H9 (cell line): ENCODE measurements around the gene PLEKHO1. TPM values are rescaled to one million over a fixed set of nuclear protein-coding genes. Genes with fewer than 3 reads are reported as not detected.

Experiments
- DNase-seq: peaks from one replicate; pipeline ENCODE4 v3.0.0-alpha.2; 2017
- H2AFZ ChIP-seq: one replicate; pipeline ENCODE4 v1.6.1; 2013; ENCODE audit warnings: mild to moderate bottlenecking, low read length, control low read depth, moderate library complexity
- H2AK5ac ChIP-seq: 2 replicates; pipeline ENCODE4 v1.6.1; 2013; ENCODE audit warnings: low read length, control low read depth, mixed read lengths; ENCODE audit not compliant: insufficient read length
- H2BK120ac ChIP-seq: one replicate; pipeline ENCODE4 v1.6.1; 2013; ENCODE audit warnings: low read depth, mild to moderate bottlenecking, low read length, control low read depth, inconsistent platforms; ENCODE audit not compliant: poor library complexity, severe bottlenecking
- H2BK12ac ChIP-seq: 2 replicates; pipeline ENCODE4 v1.6.1; 2013; ENCODE audit warnings: low read length, control low read depth, mixed read lengths, low read depth; ENCODE audit not compliant: insufficient read length
- H2BK15ac ChIP-seq: 2 replicates; pipeline ENCODE4 v1.6.1; 2013; ENCODE audit warnings: low read depth, low read length, control low read depth
- H2BK20ac ChIP-seq: one replicate; pipeline ENCODE4 v1.6.1; 2013; ENCODE audit warnings: low read depth, mild to moderate bottlenecking, low read length, control low read depth, inconsistent platforms; ENCODE audit not compliant: poor library complexity, severe bottlenecking
- H2BK5ac ChIP-seq: 2 replicates; pipeline ENCODE4 v1.6.1; 2013; ENCODE audit warnings: low read length, control low read depth, mixed read lengths; ENCODE audit not compliant: insufficient read length
- H3K14ac ChIP-seq: 2 replicates; pipeline ENCODE4 v1.6.1; 2013; ENCODE audit warnings: low read length, control low read depth; ENCODE audit not compliant: insufficient read depth
- H3K18ac ChIP-seq: 2 replicates; pipeline ENCODE4 v1.6.1; 2013; ENCODE audit warnings: low read depth, mild to moderate bottlenecking, mixed read lengths, low read length, control low read depth; ENCODE audit not compliant: insufficient read length
- H3K23ac ChIP-seq: 2 replicates; pipeline ENCODE4 v1.6.1; 2013; ENCODE audit warnings: low read length, control low read depth, mixed read lengths, low read depth; ENCODE audit not compliant: insufficient read length
- H3K23me2 ChIP-seq: 2 replicates; pipeline ENCODE4 v1.6.1; 2013; ENCODE audit warnings: low read depth, mild to moderate bottlenecking, mixed read lengths, low read length, control low read depth; ENCODE audit not compliant: insufficient read length, poor library complexity, severe bottlenecking
- H3K27ac ChIP-seq: 2 replicates; pipeline ENCODE4 v1.5.1; 2013; ENCODE audit warnings: low read length, control low read depth, mixed read lengths, low read depth; ENCODE audit not compliant: insufficient read length
- H3K27me3 ChIP-seq: 2 replicates; pipeline ENCODE4 v1.6.1; 2013; ENCODE audit warnings: low read length, control low read depth, inconsistent platforms; ENCODE audit not compliant: insufficient read depth
- H3K4ac ChIP-seq: 2 replicates; pipeline ENCODE4 v1.6.1; 2013; ENCODE audit warnings: low read depth, mild to moderate bottlenecking, control low read depth, inconsistent platforms, low read length, moderate library complexity
- H3K4me1 ChIP-seq: 2 replicates; pipeline ENCODE4 v1.6.1; 2013; ENCODE audit warnings: low read length, control low read depth, inconsistent platforms; ENCODE audit not compliant: insufficient read depth
- H3K4me2 ChIP-seq: 2 replicates; pipeline ENCODE4 v1.6.1; 2013; ENCODE audit warnings: low read length, control low read depth, mixed read lengths; ENCODE audit not compliant: insufficient read length, insufficient read depth
- H3K56ac ChIP-seq: 2 replicates; pipeline ENCODE4 v1.6.1; 2013; ENCODE audit warnings: low read depth, mild to moderate bottlenecking, mixed read lengths, low read length, control low read depth; ENCODE audit not compliant: insufficient read length
- H3K79me1 ChIP-seq: 2 replicates; pipeline ENCODE4 v1.6.1; 2013; ENCODE audit warnings: low read depth, mild to moderate bottlenecking, moderate library complexity, low read length, control low read depth, inconsistent platforms; ENCODE audit not compliant: insufficient read depth, poor library complexity, severe bottlenecking
- H3K79me2 ChIP-seq: 2 replicates; pipeline ENCODE4 v1.6.1; 2013; ENCODE audit warnings: low read length, control low read depth, inconsistent platforms; ENCODE audit not compliant: insufficient read depth
- H3K9ac ChIP-seq: 2 replicates; pipeline ENCODE4 v1.6.1; 2013; ENCODE audit warnings: low read length, control low read depth, mixed read lengths; ENCODE audit not compliant: insufficient read length; ENCODE audit errors: extremely low read depth
- H3K9me3 ChIP-seq: one replicate; pipeline ENCODE4 v1.6.1; 2013; ENCODE audit warnings: low read depth, low read length, inconsistent platforms; ENCODE audit not compliant: control insufficient read depth
- H3T11ph ChIP-seq: one replicate; pipeline ENCODE4 v1.6.1; 2013; ENCODE audit warnings: mild to moderate bottlenecking, low read length, control low read depth, inconsistent platforms
- H4K20me1 ChIP-seq: one replicate; pipeline ENCODE4 v1.6.1; 2013; ENCODE audit not compliant: control insufficient read depth, insufficient read length, insufficient read depth
- H4K5ac ChIP-seq: 2 replicates; pipeline ENCODE4 v1.6.1; 2013; ENCODE audit warnings: low read depth, mild to moderate bottlenecking, mixed read lengths, low read length, control low read depth; ENCODE audit not compliant: insufficient read length
- H4K8ac ChIP-seq: replicated peaks from 2 replicates; pipeline ENCODE4 v1.6.1; 2013; ENCODE audit warnings: low read length, control low read depth, mixed read lengths, low read depth; ENCODE audit not compliant: insufficient read length
- H4K91ac ChIP-seq: 2 replicates; pipeline ENCODE4 v1.6.1; 2013; ENCODE audit warnings: low read depth, mild to moderate bottlenecking, moderate library complexity, mixed read lengths, low read length, control low read depth; ENCODE audit not compliant: insufficient read length
- H3K27ac Mint-ChIP-seq, 3 experiments: 2 replicates in 2 of 3; 3 replicates in 1 of 3; pipeline ENCODE4 v1.8.0; 2020 to 2021; ENCODE audit warnings: mixed read lengths in 3 of 3, mild to moderate bottlenecking in 1 of 3, moderate library complexity in 1 of 3
- H3K27me3 Mint-ChIP-seq: 2 replicates; pipeline ENCODE4 v1.8.0; 2021; ENCODE audit warnings: low read depth, mild to moderate bottlenecking, moderate library complexity, mixed read lengths
- H3K36me3 Mint-ChIP-seq, 3 experiments: 2 replicates in 2 of 3; 3 replicates in 1 of 3; pipeline ENCODE4 v1.8.0; 2020 to 2021; ENCODE audit warnings: low read depth in 3 of 3, mixed read lengths in 3 of 3; ENCODE audit not compliant: insufficient read depth in 1 of 3
- H3K4me1 Mint-ChIP-seq, 2 experiments: 2 replicates each; pipeline ENCODE4 v1.8.0; 2020; ENCODE audit warnings: mixed read lengths in 2 of 2
- H3K4me3 Mint-ChIP-seq, 2 experiments: 2 replicates in 1 of 2; 3 replicates in 1 of 2; pipeline ENCODE4 v1.8.0; 2020 to 2021; ENCODE audit warnings: mild to moderate bottlenecking in 2 of 2, mixed read lengths in 2 of 2, moderate library complexity in 1 of 2
- H3K9me3 Mint-ChIP-seq, 2 experiments: 2 replicates in 1 of 2; 3 replicates in 1 of 2; pipeline ENCODE4 v1.8.0; 2020; ENCODE audit warnings: mild to moderate bottlenecking in 2 of 2, mixed read lengths in 2 of 2, moderate library complexity in 1 of 2
- CTCF ChIP-seq: fragments of 200-600 bp; sonication (generic); conservative IDR thresholded peaks from 3 replicates; pipeline ENCODE4 v1.8.0; 2021; ENCODE audit warnings: antibody characterized with exemption, mild to moderate bottlenecking
- WGBS: extraction: QIAGEN DNeasy Blood & Tissue Kit; methylation state at CpG from one replicate; pipeline ENCODE4 v1.1.7; 2013; ENCODE audit warnings: missing lambda C conversion rate, low lambda C conversion rate, mixed read lengths; ENCODE audit not compliant: insufficient read length; ENCODE audit errors: extremely low coverage; 5-methylcytosine and 5-hydroxymethylcytosine counted together
- total RNA-seq: library from RNA; stranded (reverse); gene quantifications from 2 replicates; pipeline ENCODE4 v1.2.1, GENCODE V29; 2021

PLEKHO1 gene
- total RNA-seq, 1 experiment from 2014 or later = 48.1 TPM

DNA sequence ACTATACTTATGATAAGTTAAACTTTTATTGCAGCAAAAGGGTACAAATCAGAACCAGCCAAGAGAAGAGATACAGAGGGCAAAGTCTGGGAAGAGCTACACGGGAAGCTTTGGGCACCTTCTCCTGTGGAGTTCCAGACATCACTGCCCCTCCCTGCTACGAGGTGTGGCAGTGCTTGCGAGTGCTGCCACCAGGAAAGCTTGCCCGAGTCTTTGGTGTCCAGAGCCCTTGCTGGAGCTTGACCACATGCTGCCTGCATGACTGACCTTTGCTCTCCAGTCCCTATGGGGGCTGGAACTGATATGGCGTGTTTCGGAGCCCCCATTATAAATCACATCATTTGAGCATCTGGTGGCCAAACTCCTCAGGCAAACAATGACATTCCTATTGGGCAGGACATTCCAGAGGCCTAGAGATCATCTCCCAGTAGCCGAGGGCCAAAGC is 23.4 kb downstream of the PLEKHO1 start:
- Histone ChIP-seq H3K14ac (no peak overlapping the region), H3K9me3 (no peaks in the 10 kb centered on the region), H4K91ac (no peak overlapping the region), H3K4ac (no peak overlapping the region), H3K56ac (no peak overlapping the region), H3K27me3 (no peaks in the 10 kb centered on the region), H2AFZ (no peak overlapping the region), H3K4me2 (no peak overlapping the region), H4K5ac (no peak overlapping the region), H3K79me2 (no peaks in the 10 kb centered on the region), H3K23me2 (no peaks in the 10 kb centered on the region), H2BK15ac (no peak overlapping the region), H2BK20ac (no peak overlapping the region), H3K9ac (no peak overlapping the region), H3K23ac (no peak overlapping the region), H3K18ac (no peak overlapping the region), H3K27ac (no peak overlapping the region), H3K79me1 (no peaks in the 10 kb centered on the region), H3K4me1 (no peaks in the 10 kb centered on the region), H2BK5ac (no peak overlapping the region), H4K20me1 (no peaks in the 10 kb centered on the region), H2AK5ac (no peak overlapping the region), H4K8ac (no peak overlapping the region), H2BK12ac (no peak overlapping the region), H3T11ph (no peak overlapping the region), H2BK120ac (no peak overlapping the region)
- Mint-ChIP-seq H3K36me3 (no peaks in the 10 kb centered on the region), H3K4me3 (no peak overlapping the region), H3K4me1 (no peaks in the 10 kb centered on the region), H3K27ac (no peak overlapping the region; a peak in 2 of 7 replicates), H3K27me3 (no peaks in the 10 kb centered on the region; the same call in 1 of the 2 replicates), H3K9me3 (no peaks in the 10 kb centered on the region)
- no peak for TF ChIP-seq CTCF
- DNase-seq = no peak
- no CpG with 5 or more reads among the region's 7 CpGs for WGBS
